ENCODE data around the gene CRTC1. TPM values are rescaled to one million over a fixed set of nuclear protein-coding genes. Genes with fewer than 3 reads are reported as not detected.

Gene CRTC1
- total and polyA plus RNA-seq, 10 donors = 3.1 to 15.7 (median 8.2) TPM

DNA sequence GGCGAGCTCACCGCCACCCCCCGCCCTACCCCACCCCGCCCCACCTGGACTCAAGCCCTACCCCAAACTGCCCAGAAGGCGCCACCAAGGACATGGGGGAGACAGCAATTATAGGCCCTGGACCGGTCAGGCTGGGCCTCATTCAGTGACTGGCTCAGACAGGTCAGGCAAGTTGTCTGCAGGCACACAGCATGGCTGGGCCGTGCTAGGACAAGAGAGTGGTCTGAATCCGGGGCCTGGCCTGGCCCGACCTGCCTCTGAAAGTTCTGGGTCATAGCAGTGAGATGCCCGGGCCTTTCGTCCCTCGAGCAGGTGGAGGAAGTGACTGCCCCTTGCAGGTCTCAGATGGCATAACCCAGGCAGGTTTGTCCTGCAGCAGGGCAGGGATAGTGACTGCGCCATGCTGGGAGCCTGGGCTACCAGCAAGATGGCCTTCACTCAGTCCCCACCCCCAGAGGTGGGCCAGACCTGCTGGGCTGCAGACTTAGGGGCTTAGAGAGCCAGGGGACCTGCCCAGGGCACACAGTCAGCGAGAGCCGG, 86.6 kb downstream of the CRTC1 start:
- 90 to 98% (median 95%) methylated on average over 7 to 15 of the region's 15 CpGs for WGBS, 5 donors
- Histone ChIP-seq H3K9me3 (no peaks in the 10 kb centered on the region), H3K36me3 (peaks cover 0 to 17% (median 0%) of the 10 kb centered on the region in 6 donors), H3K27ac (no peak overlapping the region), H3K4me3 (no peak overlapping the region), H3K27me3 (replicated peaks in 1 of 7) (no peaks in the 10 kb centered on the region), H3K4me1 (no peaks in the 10 kb centered on the region)
- TF ChIP-seq POLR2AphosphoS5 (IDR thresholded peaks at IDR 0.05) = no peak
- TF ChIP-seq, protein P1, sequence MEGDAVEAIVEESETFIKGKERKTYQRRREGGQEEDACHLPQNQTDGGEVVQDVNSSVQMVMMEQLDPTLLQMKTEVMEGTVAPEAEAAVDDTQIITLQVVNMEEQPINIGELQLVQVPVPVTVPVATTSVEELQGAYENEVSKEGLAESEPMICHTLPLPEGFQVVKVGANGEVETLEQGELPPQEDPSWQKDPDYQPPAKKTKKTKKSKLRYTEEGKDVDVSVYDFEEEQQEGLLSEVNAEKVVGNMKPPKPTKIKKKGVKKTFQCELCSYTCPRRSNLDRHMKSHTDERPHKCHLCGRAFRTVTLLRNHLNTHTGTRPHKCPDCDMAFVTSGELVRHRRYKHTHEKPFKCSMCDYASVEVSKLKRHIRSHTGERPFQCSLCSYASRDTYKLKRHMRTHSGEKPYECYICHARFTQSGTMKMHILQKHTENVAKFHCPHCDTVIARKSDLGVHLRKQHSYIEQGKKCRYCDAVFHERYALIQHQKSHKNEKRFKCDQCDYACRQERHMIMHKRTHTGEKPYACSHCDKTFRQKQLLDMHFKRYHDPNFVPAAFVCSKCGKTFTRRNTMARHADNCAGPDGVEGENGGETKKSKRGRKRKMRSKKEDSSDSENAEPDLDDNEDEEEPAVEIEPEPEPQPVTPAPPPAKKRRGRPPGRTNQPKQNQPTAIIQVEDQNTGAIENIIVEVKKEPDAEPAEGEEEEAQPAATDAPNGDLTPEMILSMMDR (IDR thresholded peaks at IDR 0.05 in 8 of 11, conservative IDR thresholded peaks at IDR 0.05 in 3 of 11) = no peak
- TF ChIP-seq POLR2A (IDR thresholded peaks at IDR 0.05) = no peak
- intact Hi-C loops (cut with DNase I; ENCODE audit: low total_unique reads) = no loop called here
- DNase-seq = no peak

DNA sequence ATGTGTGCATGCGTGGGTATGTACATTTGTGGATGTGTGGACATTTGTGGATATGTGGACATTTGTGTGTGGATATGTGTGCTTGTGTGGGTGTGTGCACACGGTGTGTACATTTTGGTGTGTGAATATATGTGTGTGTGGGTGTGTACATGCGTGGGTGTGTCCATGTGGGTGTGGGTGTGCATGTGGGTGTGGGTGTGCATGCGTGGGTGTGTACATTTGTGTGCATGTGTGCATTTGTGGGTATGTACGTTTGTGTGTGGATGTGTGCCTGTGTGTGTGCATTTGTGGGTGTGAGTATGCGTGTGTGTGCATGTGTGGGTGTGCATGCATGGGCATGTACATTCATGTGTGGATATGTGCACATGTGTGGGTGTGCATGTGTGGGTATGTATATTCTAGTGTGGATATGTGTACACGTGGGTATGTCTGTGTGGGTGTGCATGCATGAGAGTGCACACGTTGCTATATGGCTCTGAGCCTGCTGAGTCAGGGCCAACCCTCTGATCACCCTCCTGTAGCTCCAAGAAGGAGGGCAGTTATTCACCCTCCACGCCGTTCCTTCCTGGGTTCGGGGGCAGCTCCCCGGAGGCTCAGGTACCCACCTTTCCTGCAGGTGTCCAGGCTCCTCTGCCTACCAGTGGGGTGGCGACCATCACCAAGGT, 87.3 kb downstream of the CRTC1 start:
- no peaks in the 10 kb centered on the region for H3K9me3 ChIP-seq
- H3K27ac ChIP-seq = no peak overlapping the region
- peaks cover 0 to 22% (median 0%) of the 10 kb centered on the region in 6 donors for H3K36me3 ChIP-seq
- TF ChIP-seq POLR2AphosphoS5 (IDR thresholded peaks at IDR 0.05) = no peak
- TF ChIP-seq, protein P1 (IDR thresholded peaks at IDR 0.05 in 8 of 11, conservative IDR thresholded peaks at IDR 0.05 in 3 of 11) = no peak
- no peak for TF ChIP-seq POLR2A (IDR thresholded peaks at IDR 0.05)
- DNase-seq = no peak
- no peaks in the 10 kb centered on the region for H3K4me1 ChIP-seq
- H3K4me3 ChIP-seq = no peak overlapping the region
- no peaks in the 10 kb centered on the region for H3K27me3 ChIP-seq (replicated peaks in 1 of 7)
- intact Hi-C loops (cut with DNase I; ENCODE audit: low total_unique reads) = no loop called here
- WGBS, 5 donors = 84 to 92% (median 85%) methylated on average over 8 to 13 of the region's 13 CpGs

DNA sequence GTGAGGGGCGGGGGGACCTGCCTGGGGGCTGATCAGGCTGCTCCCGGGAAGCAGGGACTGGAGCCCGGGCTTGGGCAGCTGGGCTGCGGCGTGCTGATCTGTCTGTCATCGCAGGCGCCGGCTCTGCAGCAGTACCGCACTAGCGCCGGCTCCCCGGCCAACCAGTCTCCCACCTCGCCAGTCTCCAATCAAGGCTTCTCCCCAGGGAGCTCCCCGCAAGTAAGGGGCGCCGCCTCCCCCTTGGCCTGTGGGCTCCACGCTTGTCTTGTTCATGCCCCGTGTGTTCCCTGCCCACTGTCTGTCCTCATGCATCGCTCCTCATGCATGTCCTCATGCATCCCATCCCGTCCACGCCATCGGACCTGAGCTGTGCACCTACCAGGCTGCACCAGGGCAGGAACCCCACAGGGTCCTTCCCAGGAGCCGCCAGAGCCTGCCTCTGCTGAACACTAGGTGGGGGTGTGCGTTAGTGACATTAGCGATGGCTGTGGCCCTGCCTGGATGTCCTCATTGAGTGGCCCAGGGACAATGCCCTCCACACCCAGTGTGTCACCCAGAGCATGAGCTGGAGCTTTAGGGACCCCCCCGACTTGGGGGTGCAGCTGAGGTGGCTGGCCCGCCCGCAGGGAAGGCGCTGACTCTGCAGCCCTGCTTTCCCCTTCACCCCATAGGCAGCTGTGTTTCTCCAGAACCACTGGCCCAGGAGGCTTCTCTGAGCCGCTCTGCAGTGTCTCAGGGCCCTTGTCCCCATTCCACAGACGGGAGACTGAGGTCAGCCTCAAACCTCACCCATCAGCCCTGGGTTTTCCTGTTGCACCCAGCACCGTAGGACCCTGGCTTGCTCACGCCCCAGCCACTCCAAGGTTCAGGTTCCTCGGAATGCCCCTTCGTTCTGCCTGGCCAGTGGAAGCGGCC, 88.1 kb downstream of the CRTC1 start:
- Histone ChIP-seq H3K4me3 (no peak overlapping the region), H3K9me3 (no peaks in the 10 kb centered on the region), H3K27me3 (replicated peaks in 1 of 7) (no peaks in the 10 kb centered on the region), H3K4me1 (no peaks in the 10 kb centered on the region), H3K27ac (no peak overlapping the region), H3K36me3 (peaks cover 0 to 25% (median 0%) of the 10 kb centered on the region in 6 donors)
- intact Hi-C loops (cut with DNase I; ENCODE audit: low total_unique reads) = no loop called here
- 89 to 96% (median 91%) methylated on average over 33 to 36 of the region's 36 CpGs for WGBS, 5 donors
- DNase-seq = no peak
- TF ChIP-seq POLR2AphosphoS5 (IDR thresholded peaks at IDR 0.05) = no peak
- TF ChIP-seq, protein P1 (IDR thresholded peaks at IDR 0.05 in 8 of 11, conservative IDR thresholded peaks at IDR 0.05 in 3 of 11) = no peak
- no peak for TF ChIP-seq POLR2A (IDR thresholded peaks at IDR 0.05)
